Loucy (cell line): ENCODE data around the gene BEND4.

Source experiments
- EZH2phosphoT487 ChIP-seq: fragments of 200-600 bp; IDR thresholded peaks from 2 replicates; pipeline ENCODE4 v1.6.1; 2018; ENCODE audit warnings: antibody characterized with exemption, mild to moderate bottlenecking, moderate library complexity, borderline replicate concordance
- TF ChIP-seq, protein P1 (sequence below): fragments of 200-600 bp; sonication (generic); conservative IDR thresholded peaks from 2 replicates; pipeline ENCODE4 v1.5.1; 2014; ENCODE audit warnings: mild to moderate bottlenecking, antibody characterized with exemption, low read length

GRCh38 chr4:42066402-42066801 lies 86.1 kb downstream of the BEND4 start:
- TF ChIP-seq, protein P1, sequence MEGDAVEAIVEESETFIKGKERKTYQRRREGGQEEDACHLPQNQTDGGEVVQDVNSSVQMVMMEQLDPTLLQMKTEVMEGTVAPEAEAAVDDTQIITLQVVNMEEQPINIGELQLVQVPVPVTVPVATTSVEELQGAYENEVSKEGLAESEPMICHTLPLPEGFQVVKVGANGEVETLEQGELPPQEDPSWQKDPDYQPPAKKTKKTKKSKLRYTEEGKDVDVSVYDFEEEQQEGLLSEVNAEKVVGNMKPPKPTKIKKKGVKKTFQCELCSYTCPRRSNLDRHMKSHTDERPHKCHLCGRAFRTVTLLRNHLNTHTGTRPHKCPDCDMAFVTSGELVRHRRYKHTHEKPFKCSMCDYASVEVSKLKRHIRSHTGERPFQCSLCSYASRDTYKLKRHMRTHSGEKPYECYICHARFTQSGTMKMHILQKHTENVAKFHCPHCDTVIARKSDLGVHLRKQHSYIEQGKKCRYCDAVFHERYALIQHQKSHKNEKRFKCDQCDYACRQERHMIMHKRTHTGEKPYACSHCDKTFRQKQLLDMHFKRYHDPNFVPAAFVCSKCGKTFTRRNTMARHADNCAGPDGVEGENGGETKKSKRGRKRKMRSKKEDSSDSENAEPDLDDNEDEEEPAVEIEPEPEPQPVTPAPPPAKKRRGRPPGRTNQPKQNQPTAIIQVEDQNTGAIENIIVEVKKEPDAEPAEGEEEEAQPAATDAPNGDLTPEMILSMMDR: no peak
- TF ChIP-seq EZH2phosphoT487: no peak
